ENCODE results near the gene TOR1B.

TOR1B gene

GRCh38 chr9:129815278-129815677, 12.3 kb downstream of the TOR1B start:
- no peak for FAIRE-seq

GRCh38 chr9:129816501-129817435, 13.8 kb downstream of the TOR1B start:
- FAIRE-seq, result no peak

GRCh38 chr9:129822898-129823541, 20.0 kb downstream of the TOR1B start:
- FAIRE-seq, result no peak

- FAIRE-seq, result no peak
These were observed 20.6 kb downstream of the TOR1B start for GRCh38 chr9:129823542-129823934.

- FAIRE-seq, result no peak
These were observed 21.1 kb downstream of the TOR1B start, which contains the start of gene TOR1A for GRCh38 chr9:129823935-129824601. TOR1A (minus strand) TSS chr9:129824136; CDS start chr9:129824085, 51 bp downstream.

- no peak for FAIRE-seq
These were observed 23.4 kb downstream of the TOR1B start for GRCh38 chr9:129826344-129826743.

GRCh38 chr9:129826759-129827158, 23.8 kb downstream of the TOR1B start:
- FAIRE-seq, result no peak

GRCh38 chr9:129828051-129828450, 25.1 kb downstream of the TOR1B start:
- no peak for FAIRE-seq

- FAIRE-seq, result no peak
These were observed 26.0 kb downstream of the TOR1B start for GRCh38 chr9:129828969-129829368.

- FAIRE-seq, result no peak
These were observed 30.0 kb downstream of the TOR1B start for GRCh38 chr9:129832982-129833381.

- no peak for FAIRE-seq
These were observed 31.6 kb downstream of the TOR1B start for GRCh38 chr9:129834489-129835127.

GRCh38 chr9:129835128-129835859, 32.3 kb downstream of the TOR1B start, which contains the start of the genes C9orf78 and USP20:
C9orf78 (minus strand) TSS chr9:129835275; CDS start chr9:129835221, 54 bp downstream.
USP20 (plus strand) TSS chr9:129835458; CDS start chr9:129852556, 17,098 bp downstream.
- FAIRE-seq, result no peak

GRCh38 chr9:129835860-129836223, 32.9 kb downstream of the TOR1B start:
- no peak for FAIRE-seq

GRCh38 chr9:129836311-129837007, 33.5 kb downstream of the TOR1B start:
- no peak for FAIRE-seq

- no peak for FAIRE-seq
These were observed 35.8 kb downstream of the TOR1B start for GRCh38 chr9:129838707-129839259.

- FAIRE-seq, result no peak
These were observed 36.5 kb downstream of the TOR1B start for GRCh38 chr9:129839324-129840023.

GRCh38 chr9:129840034-129840433, 37.0 kb downstream of the TOR1B start:
- FAIRE-seq, result no peak

GRCh38 chr9:129841071-129841470, 38.1 kb downstream of the TOR1B start:
- FAIRE-seq, result no peak

GRCh38 chr9:129845373-129845772, 42.4 kb downstream of the TOR1B start:
- FAIRE-seq, result no peak

GRCh38 chr9:129848712-129849441, 45.9 kb downstream of the TOR1B start:
- FAIRE-seq, result no peak

All from TTC549 (cell line).